OCI-LY3 (cell line): ENCODE data around the gene LSP1.

ENCODE experiments used
- H2AFZ ChIP-seq: fragments of 200-600, 300-600 bp; shearing (Covaris generic); 2 replicates; pipeline ENCODE4 v1.6.0; 2014; ENCODE audit warnings: antibody characterized with exemption, low read depth, low read length
- H3K27ac ChIP-seq: fragments of 200-600, 300-600 bp; sonication (generic); 2 replicates; pipeline ENCODE4 v1.5.1; 2014; ENCODE audit warnings: mild to moderate bottlenecking, low read length, moderate library complexity, mixed read lengths
- H3K27me3 ChIP-seq: fragments of 200-600, 300-600 bp; sonication (generic); 2 replicates; pipeline ENCODE4 v1.6.1; 2014; ENCODE audit warnings: low read depth, low read length, mixed read lengths
- H3K36me3 ChIP-seq: fragments of 200-600, 300-600 bp; sonication (generic); replicated peaks from 2 replicates; pipeline ENCODE3; 2014; ENCODE audit warnings: low read depth, low read length, mixed read lengths
- H3K4me1 ChIP-seq: fragments of 300-600, 200-600 bp; sonication (generic); 2 replicates; pipeline ENCODE4 v1.6.1; 2014; ENCODE audit warnings: low read length, mixed read lengths
- H3K4me2 ChIP-seq: fragments of 200-600, 300-600 bp; sonication (generic); 2 replicates; pipeline ENCODE4 v1.6.1; 2014; ENCODE audit warnings: low read length, mixed read lengths
- H3K4me3 ChIP-seq: fragments of 300-600, 200-600 bp; sonication (generic); 2 replicates; pipeline ENCODE4 v1.5.1; 2014; ENCODE audit warnings: antibody characterized with exemption, mild to moderate bottlenecking, low read length, moderate library complexity
- H3K79me2 ChIP-seq: fragments of 300-600, 200-600 bp; shearing (Covaris generic); 2 replicates; pipeline ENCODE4 v1.6.1; 2014; ENCODE audit warnings: mild to moderate bottlenecking, low read length, mixed read lengths
- H3K9ac ChIP-seq: fragments of 300-600, 200-600 bp; shearing (Covaris generic); 2 replicates; pipeline ENCODE4 v1.6.0; 2014; ENCODE audit warnings: mild to moderate bottlenecking, low read length, moderate library complexity
- H3K9me3 ChIP-seq: fragments of 200-600, 300-600 bp; shearing (Covaris generic); 2 replicates; pipeline ENCODE4 v1.6.1; 2014; ENCODE audit warnings: low read length, mixed read lengths; ENCODE audit not compliant: insufficient read depth
- H4K20me1 ChIP-seq: fragments of 200-600, 300-600 bp; sonication (generic); 2 replicates; pipeline ENCODE4 v1.6.1; 2016; ENCODE audit warnings: low read length, mixed read lengths; ENCODE audit not compliant: insufficient read depth
- CTCF ChIP-seq: fragments of 200-600, 300-600 bp; sonication (generic); IDR thresholded peaks from 2 replicates; pipeline ENCODE4 v1.5.1; 2014; ENCODE audit warnings: antibody characterized with exemption, low read length, low read depth
- EZH2phosphoT487 ChIP-seq: fragments of 200-600 bp; shearing (Covaris generic); IDR thresholded peaks from 2 replicates; pipeline ENCODE4 v1.6.1; 2018; ENCODE audit warnings: antibody characterized with exemption, mixed run types, low read depth

LSP1 gene

DNA sequence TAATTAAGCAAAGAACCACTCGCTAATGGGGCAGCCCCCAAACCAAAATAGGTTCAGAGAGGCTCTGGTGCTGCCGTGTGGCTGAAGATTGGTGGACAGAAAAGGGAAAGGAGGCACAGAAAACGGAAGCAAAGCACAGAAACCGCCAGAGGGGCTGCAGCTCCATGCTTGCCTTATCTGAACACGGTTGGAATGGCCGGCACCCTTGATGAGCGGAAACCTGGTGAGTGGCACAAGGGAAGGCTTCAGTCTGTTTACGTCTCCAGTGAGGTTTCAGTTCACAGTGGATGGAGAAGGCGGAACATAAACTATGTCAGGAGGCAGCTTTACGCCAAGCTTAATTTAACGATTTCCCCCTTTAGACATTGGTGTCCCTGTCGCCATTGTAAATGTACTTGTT is 44.0 kb downstream of the LSP1 start:
- H4K20me1 ChIP-seq, result 0 out of 2 replicates have a peak, but pooled peaks cover 6% of the 10 kb centered on the region
- peak overlapping the region; percentile 70 for H3K4me2 ChIP-seq
- peak overlapping the region; percentile 61 for H2AFZ ChIP-seq
- H3K4me3 ChIP-seq, result peak overlapping the region; percentile 64
- H3K36me3 ChIP-seq, result no peaks in the 10 kb centered on the region
- H3K79me2 ChIP-seq, result no peaks in the 10 kb centered on the region
- H3K27ac ChIP-seq, result no peak overlapping the region
- H3K27me3 ChIP-seq, result peaks cover 19% of the 10 kb centered on the region
- H3K4me1 ChIP-seq, result peaks cover 11% of the 10 kb centered on the region
- TF ChIP-seq EZH2phosphoT487, result no peak
- TF ChIP-seq CTCF, result no peak
- H3K9ac ChIP-seq, result peak overlapping the region; percentile 28
- H3K9me3 ChIP-seq, result no peaks in the 10 kb centered on the region

DNA sequence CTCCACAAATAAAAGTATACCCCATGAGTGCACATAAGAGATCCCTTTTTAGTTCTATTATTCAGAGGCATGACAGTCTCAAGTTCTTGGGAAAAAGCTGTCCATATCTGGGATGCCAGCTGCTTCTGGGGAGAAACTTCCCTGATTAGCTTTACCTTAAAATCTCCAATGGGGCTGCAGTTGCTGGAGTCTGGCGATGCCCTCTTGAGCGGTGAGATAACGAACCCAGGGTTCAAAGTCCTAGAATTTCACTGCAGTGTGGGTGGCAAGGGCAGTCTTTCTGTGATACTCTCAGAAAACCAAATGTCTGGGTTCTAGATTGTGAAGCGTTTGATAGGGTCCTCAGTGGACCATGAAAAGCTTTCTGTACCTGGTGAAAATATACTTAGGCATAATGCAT is 46.2 kb downstream of the LSP1 start:
- Histone ChIP-seq H3K27me3 (peaks cover 19% of the 10 kb centered on the region), H4K20me1 (no peaks in the 10 kb centered on the region), H3K27ac (no peak overlapping the region), H3K9ac (no peak overlapping the region), H3K9me3 (no peaks in the 10 kb centered on the region), H3K36me3 (no peaks in the 10 kb centered on the region), H3K4me2 (no peak overlapping the region), H3K4me1 (peaks cover 11% of the 10 kb centered on the region), H3K79me2 (no peaks in the 10 kb centered on the region), H3K4me3 (no peak overlapping the region), H2AFZ (no peak overlapping the region)
- TF ChIP-seq EZH2phosphoT487, result no peak
- TF ChIP-seq CTCF, result no peak

DNA sequence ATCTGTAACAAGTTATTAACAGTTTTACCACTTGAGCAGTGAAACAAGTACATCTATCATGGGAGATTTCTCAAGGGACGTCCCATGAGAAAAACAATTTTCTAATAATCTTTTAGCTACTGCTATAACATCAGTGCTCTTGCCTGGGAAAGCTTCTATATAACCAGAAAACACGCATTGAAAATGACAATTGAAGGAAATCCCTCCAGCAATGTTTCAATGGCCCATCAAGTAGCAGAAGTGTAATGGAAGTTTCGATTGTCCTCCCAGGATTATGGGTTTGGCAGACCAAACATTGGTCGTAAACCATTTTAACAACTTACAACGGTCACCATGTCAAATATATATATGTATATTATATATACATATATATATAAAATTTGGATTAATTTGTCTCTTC is 46.8 kb downstream of the LSP1 start:
- Histone ChIP-seq H3K27me3 (peaks cover 19% of the 10 kb centered on the region), H3K4me3 (no peak overlapping the region), H3K36me3 (no peaks in the 10 kb centered on the region), H3K27ac (no peak overlapping the region), H4K20me1 (no peaks in the 10 kb centered on the region), H3K79me2 (no peaks in the 10 kb centered on the region), H3K9ac (no peak overlapping the region), H2AFZ (no peak overlapping the region), H3K4me2 (no peak overlapping the region), H3K9me3 (no peaks in the 10 kb centered on the region), H3K4me1 (peaks cover 11% of the 10 kb centered on the region)
- TF ChIP-seq EZH2phosphoT487, result no peak
- no peak for TF ChIP-seq CTCF

GRCh38 chr11:1906181-1906580 is 53.3 kb downstream of the LSP1 start:
- H2AFZ ChIP-seq, result no peak overlapping the region
- H3K9me3 ChIP-seq, result no peaks in the 10 kb centered on the region
- H3K4me1 ChIP-seq, result no peaks in the 10 kb centered on the region
- no peaks in the 10 kb centered on the region for H3K79me2 ChIP-seq
- no peak overlapping the region for H3K4me2 ChIP-seq
- TF ChIP-seq CTCF (no peak), EZH2phosphoT487 (no peak)
- H3K9ac ChIP-seq, result no peak overlapping the region
- H3K27ac ChIP-seq, result no peak overlapping the region
- peaks cover 7% of the 10 kb centered on the region; the same call in 1 of the 2 replicates for H3K27me3 ChIP-seq
- H4K20me1 ChIP-seq, result no peaks in the 10 kb centered on the region
- no peaks in the 10 kb centered on the region for H3K36me3 ChIP-seq
- no peak overlapping the region for H3K4me3 ChIP-seq
